K562 (cell line): ENCODE data around the gene NPAS2. TPM values are rescaled to one million over a fixed set of nuclear protein-coding genes. Genes with fewer than 3 reads are reported as not detected.

Experiments used
- ATAC-seq: fragments of 200-7000 bp; cut with Tn5 transposase; 3 replicates; pipeline ENCODE4 v1.9.1; 2020; ENCODE audit warnings: moderate library complexity
- BruUV-seq: library from RNA; stranded (reverse); fragments of 400-500 nt; replicated peaks from 2 replicates; lab custom pipeline; 2021; lab: Mats Ljungman, UMichigan
- CTCF ChIA-PET: fragments of 300-600 bp; formaldehyde crosslinking; extraction: SDS; loops from one replicate; lab custom pipeline; 2021; ENCODE audit warnings: low intra/inter-chr PET ratio; lab: Yijun Ruan, JAX
- POLR2A ChIA-PET: fragments of 300-600, 350-650 bp; sonication (Branson Sonifier 250); formaldehyde crosslinking; extraction: SDS; loops from one replicate; lab custom pipeline; 2021; ENCODE audit warnings: antibody characterized with exemption, inconsistent platforms; lab: Yijun Ruan, JAX
- DNase-seq, 4 experiments: peaks; one replicate each; pipeline versions ENCODE4 v3.0.0 to v3.0.0-alpha.2; 2011 to 2018; ENCODE audit warnings: low spot score in 3 of 4, mixed read lengths in 3 of 4; ENCODE audit errors: extremely low read depth in 1 of 4
- FAIRE-seq: peaks from 2 replicates; lab custom pipeline; 2011; peaks lifted over from hg19 to GRCh38; lab: Jason Lieb, UNC
- H2AFZ ChIP-seq: 2 replicates; pipeline ENCODE4 v1.6.0; 2011; ENCODE audit warnings: low read depth, low read length, control low read depth, inconsistent platforms
- H3K27ac ChIP-seq: fragments of 200-600 bp; 3 replicates; pipeline ENCODE4 v1.8.0; 2011; ENCODE audit warnings: low read depth, mild to moderate bottlenecking, control low read depth, inconsistent platforms, low read length, moderate library complexity, mixed read lengths; ENCODE audit errors: extremely low read depth
- H3K27me3 ChIP-seq, 2 experiments: fragments of 300-600 bp in 1 of 2; 2 replicates in 1 of 2; 3 replicates in 1 of 2; pipeline versions ENCODE4 v1.6.0 to v1.8.0; 2011; ENCODE audit warnings: inconsistent platforms in 2 of 2, low read length in 2 of 2, mild to moderate bottlenecking in 1 of 2, mixed read lengths in 1 of 2, moderate library complexity in 1 of 2; ENCODE audit not compliant: control insufficient read depth in 2 of 2, insufficient read depth in 2 of 2
- H3K36me3 ChIP-seq: fragments of 300-600 bp; 3 replicates; pipeline ENCODE4 v1.8.0; 2011; ENCODE audit warnings: mild to moderate bottlenecking, low read length, inconsistent platforms; ENCODE audit not compliant: control insufficient read depth, insufficient read depth
- H3K4me1 ChIP-seq, 2 experiments: fragments of 200-600 bp in 1 of 2; replicated peaks in 1 of 2; 2 replicates in 1 of 2; 3 replicates in 1 of 2; pipeline versions ENCODE4 v1.5.1 to v1.8.0; 2011; ENCODE audit warnings: inconsistent platforms in 2 of 2, low read length in 2 of 2, mild to moderate bottlenecking in 1 of 2, mixed read lengths in 1 of 2, moderate library complexity in 1 of 2; ENCODE audit not compliant: control insufficient read depth in 2 of 2, insufficient read depth in 2 of 2
- H3K4me2 ChIP-seq: 2 replicates; pipeline ENCODE4 v1.6.1; 2011; ENCODE audit warnings: low read length, control low read depth, inconsistent platforms, mixed read lengths; ENCODE audit not compliant: insufficient read depth
- H3K4me3 ChIP-seq: fragments of 200-600 bp; sonication (generic), shearing (Covaris generic); 2 replicates; pipeline ENCODE4 v1.5.1; 2016; ENCODE audit warnings: control low read depth, inconsistent platforms
- H3K79me2 ChIP-seq: fragments of 200-600 bp; 3 replicates; pipeline ENCODE4 v1.8.0; 2011; ENCODE audit warnings: low read length, inconsistent platforms; ENCODE audit not compliant: control insufficient read depth, insufficient read depth
- H3K9ac ChIP-seq, 2 experiments: 2 replicates each; pipeline versions ENCODE4 v1.6.0 to v1.6.1; 2011; ENCODE audit warnings: low read depth in 2 of 2, low read length in 2 of 2, control low read depth in 1 of 2, inconsistent platforms in 1 of 2, mild to moderate bottlenecking in 1 of 2, mixed read lengths in 1 of 2; ENCODE audit not compliant: insufficient read depth in 1 of 2
- H3K9me1 ChIP-seq: one replicate; pipeline ENCODE4 v1.6.0; 2011; ENCODE audit warnings: inconsistent platforms, mild to moderate bottlenecking, low read length, moderate library complexity; ENCODE audit not compliant: control insufficient read depth, insufficient read depth
- H3K9me3 ChIP-seq: replicated peaks from 2 replicates; pipeline ENCODE4 v1.5.1; 2011; ENCODE audit warnings: low read depth, low read length, inconsistent platforms; ENCODE audit not compliant: control insufficient read depth, insufficient read depth
- H4K20me1 ChIP-seq: replicated peaks from 2 replicates; pipeline ENCODE4 v1.6.1; 2011; ENCODE audit warnings: low read length, inconsistent platforms, mixed read lengths; ENCODE audit not compliant: control insufficient read depth, insufficient read depth
- BRF2 ChIP-seq: IDR thresholded peaks from 3 replicates; pipeline ENCODE4 v1.6.1; 2011; ENCODE audit warnings: borderline replicate concordance, mild to moderate bottlenecking; ENCODE audit not compliant: insufficient read length, insufficient read depth
- ELF4 ChIP-seq: fragments of 450-650 bp; formaldehyde crosslinking; IDR thresholded peaks from 2 replicates; pipeline ENCODE4 v1.4.0; 2022; ENCODE audit warnings: missing genetic modification characterization
- GABPB2 ChIP-seq: fragments of 250-450 bp; sonication (Bioruptor Pico); conservative IDR thresholded peaks from 2 replicates; pipeline ENCODE4 v1.5.1; 2021; ENCODE audit warnings: mild to moderate bottlenecking
- GTF2B ChIP-seq: IDR thresholded peaks from 2 replicates; pipeline ENCODE4 v1.6.1; 2011; ENCODE audit not compliant: insufficient read length; ENCODE audit errors: extremely low read depth
- ZNF140 ChIP-seq: fragments of 250-450 bp; sonication (Bioruptor Pico); IDR thresholded peaks from 2 replicates; pipeline ENCODE4 v1.8.0; 2021; ENCODE audit warnings: moderate library complexity, mild to moderate bottlenecking, inconsistent platforms
- ZNF449 ChIP-seq: fragments of 250-450 bp; sonication (Bioruptor Pico); IDR thresholded peaks from 2 replicates; pipeline ENCODE4 v1.8.0; 2022; ENCODE audit warnings: moderate library complexity, mild to moderate bottlenecking, inconsistent platforms
- WGBS: fragments of 100-300 bp; shearing (Covaris generic); methylation state at CpG from one replicate; pipeline ENCODE4 v1.1.6; 2016; ENCODE audit warnings: low coverage, mixed read lengths; ENCODE audit not compliant: insufficient coverage; ENCODE audit errors: missing lambda C conversion rate; 5-methylcytosine and 5-hydroxymethylcytosine counted together
- in situ Hi-C: fragments of 300-500 bp; cut with MboI; formaldehyde crosslinking; loops from 4 replicates; pipeline ENCODE4 v1.15.0; 2018; ENCODE audit warnings: inconsistent platforms, mixed read lengths
- intact Hi-C: fragments of 100-400 bp; cut with micrococcal nuclease; formaldehyde crosslinking; loops from 2 replicates; pipeline ENCODE4 v1.14.2; 2022
- polyA plus RNA-seq, 8 experiments: library from polyadenylated mRNA; depleted of rRNA in 4 of 8; stranded (reverse) in 5 of 8; unstranded in 3 of 8; fragments of >200 nt; fragmentation: Nextera tagmentation in 2 of 8; fragmentation: Illumina TruSeq in 1 of 8; extraction: Ambion mirVana in 2 of 8; extraction: Trizol in 1 of 8; gene quantifications; 2 replicates each; pipeline versions ENCODE4 v1.2.1 to v1.2.3, GENCODE V29; 2011 to 2014; ENCODE audit warnings: inconsistent platforms in 1 of 8, missing spikeins in 1 of 8
- total RNA-seq, 7 experiments: library from RNA; depleted of rRNA in 6 of 7; stranded (reverse); fragments of >200 nt in 6 of 7; fragmentation: Illumina TruSeq in 2 of 7; extraction: Trizol in 2 of 7; gene quantifications; 2 replicates each; pipeline versions ENCODE4 v1.2.1 to v1.2.3, GENCODE V29; 2011 to 2021; ENCODE audit warnings: low replicate concordance in 1 of 7

Gene NPAS2
- total and polyA plus RNA-seq, 9 of the 15 experiments (the other 6 are each of a cell fraction or from before 2014, with no cell fraction given) = 0.06 to 0.29 (median 0.07) TPM; not detected in 5

GRCh38 chr2:100834221-100834620 lies 14.3 kb downstream of the NPAS2 start:
- H3K36me3 ChIP-seq = no peaks in the 10 kb centered on the region
- H2AFZ ChIP-seq = no peak overlapping the region
- H4K20me1 ChIP-seq = no peaks in the 10 kb centered on the region
- no peak overlapping the region for H3K4me2 ChIP-seq
- intact Hi-C loops (no loop called here), in situ Hi-C loops (no loop called here)
- ChIA-PET POLR2A (interaction anchor here (0.6 to 1.6 kb wide), 3 partner anchors 9 to 98 kb away, joined by 3 to 4 read pairs (median 3); no protein-coding TSS in a partner anchor), CTCF (no interaction called here)
- no peaks in the 10 kb centered on the region for H3K4me1 ChIP-seq
- no TSS peak for BruUV-seq
- 2% methylated on average over 8 of the region's 10 CpGs for WGBS
- FAIRE-seq = no peak
- peaks cover 22 to 52% of the 10 kb centered on the region in 2 experiments; a peak in 4 of 5 replicates for H3K27me3 ChIP-seq
- H3K9me3 ChIP-seq = no peaks in the 10 kb centered on the region
- no peak for DNase-seq
- no peak overlapping the region for H3K4me3 ChIP-seq
- no peaks in the 10 kb centered on the region for H3K79me2 ChIP-seq
- H3K9ac ChIP-seq = no peak overlapping the region
- no peak for ATAC-seq
- H3K27ac ChIP-seq = no peak overlapping the region
- TF ChIP-seq GABPB2 = no peak
- TF ChIP-seq ZNF449 (CRISPR knock-in tag) = no peak
- TF ChIP-seq GTF2B = no peak
- no peak for TF ChIP-seq BRF2
- TF ChIP-seq ELF4 = no peak
- TF ChIP-seq ZNF140 (CRISPR knock-in tag) = no peak
- no peaks in the 10 kb centered on the region for H3K9me1 ChIP-seq
